ENCODE data around the gene PML. TPM values are rescaled to one million over a fixed set of nuclear protein-coding genes. Genes with fewer than 3 reads are reported as not detected.

The PML gene
- total and polyA plus RNA-seq, 8 donors = 16.0 to 170 (median 30.7) TPM

GRCh38 chr15:74013374-74013894 is 18.9 kb downstream of the PML start:
- 87 to 91% (median 90%) methylated on average over 2 of the region's 2 CpGs for WGBS, 5 donors
- DNase-seq = no peak
- TF ChIP-seq CTCF (IDR thresholded peaks at IDR 0.05) (no peak), POLR2A (IDR thresholded peaks at IDR 0.05) (no peak), POLR2AphosphoS5 (IDR thresholded peaks at IDR 0.05) (no peak), EP300 (IDR thresholded peaks at IDR 0.05) (no peak)
- Histone ChIP-seq H3K36me3 (peaks cover 0 to 30% (median 17%) of the 10 kb centered on the region in 4 donors), H3K4me1 (peaks cover 35 to 70% (median 50%) of the 10 kb centered on the region in 4 donors), H3K27ac (peak overlapping the region in 4 of 5 donors; percentile 0 to 78 (median 32)), H3K4me3 (no peak overlapping the region), H3K27me3 (no peaks in the 10 kb centered on the region), H3K9me3 (no peaks in the 10 kb centered on the region)
- intact Hi-C loops (cut with DNase I; ENCODE audit: low total_unique reads) = no loop called here

GRCh38 chr15:74019734-74020133 is 25.2 kb downstream of the PML start:
- no peak overlapping the region for H3K4me3 ChIP-seq
- DNase-seq = no peak
- 70 to 73% (median 71%) methylated on average over 2 of the region's 2 CpGs for WGBS, 5 donors
- TF ChIP-seq POLR2A (IDR thresholded peaks at IDR 0.05) = no peak
- TF ChIP-seq POLR2AphosphoS5 (IDR thresholded peaks at IDR 0.05) = no peak
- no peak for TF ChIP-seq EP300 (IDR thresholded peaks at IDR 0.05)
- no peak for TF ChIP-seq CTCF (IDR thresholded peaks at IDR 0.05)
- no peak overlapping the region for H3K27ac ChIP-seq
- intact Hi-C loops (cut with DNase I; ENCODE audit: low total_unique reads) = no loop called here
- peaks cover 0 to 34% (median 15%) of the 10 kb centered on the region in 4 donors for H3K4me1 ChIP-seq
- no peaks in the 10 kb centered on the region for H3K9me3 ChIP-seq
- H3K27me3 ChIP-seq = no peaks in the 10 kb centered on the region
- peaks cover 21 to 78% (median 53%) of the 10 kb centered on the region in 4 donors for H3K36me3 ChIP-seq

GRCh38 chr15:74022706-74023470 is 28.4 kb downstream of the PML start:
- TF ChIP-seq POLR2AphosphoS5 (IDR thresholded peaks at IDR 0.05) = no peak
- TF ChIP-seq EP300 (IDR thresholded peaks at IDR 0.05) = no peak
- no peak for TF ChIP-seq POLR2A (IDR thresholded peaks at IDR 0.05)
- no peak for TF ChIP-seq CTCF (IDR thresholded peaks at IDR 0.05)
- 94 to 97% (median 96%) methylated on average over 51 to 66 of the region's 66 CpGs for WGBS, 5 donors

GRCh38 chr15:74024687-74025086 is 30.2 kb downstream of the PML start:
- Histone ChIP-seq H3K27ac (peak overlapping the region in 2 of 5 donors; percentile 1 to 35), H3K4me1 (peaks cover 0 to 53% (median 22%) of the 10 kb centered on the region in 4 donors), H3K36me3 (peaks cover 42 to 95% (median 74%) of the 10 kb centered on the region in 4 donors), H3K4me3 (no peak overlapping the region), H3K9me3 (no peaks in the 10 kb centered on the region), H3K27me3 (no peaks in the 10 kb centered on the region)
- intact Hi-C loops (cut with DNase I; ENCODE audit: low total_unique reads) = no loop called here
- TF ChIP-seq EP300 (IDR thresholded peaks at IDR 0.05) = no peak
- no peak for TF ChIP-seq POLR2A (IDR thresholded peaks at IDR 0.05)
- TF ChIP-seq POLR2AphosphoS5 (IDR thresholded peaks at IDR 0.05) = no peak
- no peak for TF ChIP-seq CTCF (IDR thresholded peaks at IDR 0.05)
- WGBS, 5 donors = 36 to 75% (median 71%) methylated on average over 2 of the region's 2 CpGs
- no peak for DNase-seq

More at GRCh38 chr15:74022706-74023470, 28.4 kb downstream of the PML start:
- H3K9me3 ChIP-seq = no peaks in the 10 kb centered on the region
- H3K4me3 ChIP-seq = no peak overlapping the region
- no peaks in the 10 kb centered on the region for H3K27me3 ChIP-seq
- H3K27ac ChIP-seq = no peak overlapping the region
- peak in 1 of 2 donors; percentile 10 for DNase-seq
- H3K36me3 ChIP-seq = peaks cover 38 to 88% (median 71%) of the 10 kb centered on the region in 4 donors
- intact Hi-C loops (cut with DNase I; ENCODE audit: low total_unique reads) = no loop called here
- peaks cover 0 to 41% (median 21%) of the 10 kb centered on the region in 4 donors for H3K4me1 ChIP-seq

Data from stomach (tissue), 9 donors.